OCI-LY7 (cell line): Measurements from ENCODE around the gene POU2AF3. TPM values are rescaled to one million over a fixed set of nuclear protein-coding genes. Genes with fewer than 3 reads are reported as not detected.
"Not testable (repeated sequence)": the region's sequence is repeated elsewhere in the genome, so short reads cannot be mapped to it uniquely, and the experiment has no call there.

Experiments used
- BruUV-seq: library from RNA; stranded (reverse); fragments of 400-500 nt; replicated peaks from 2 replicates; lab custom pipeline; 2021; lab: Mats Ljungman, UMichigan
- CTCF ChIA-PET: fragments of 300-600 bp; sonication (Branson Sonifier 250); formaldehyde crosslinking; loops from one replicate; lab custom pipeline; 2022; ENCODE audit warnings: antibody characterized with exemption; ENCODE audit not compliant: unreplicated experiment; lab: Charles Lee
- POLR2A ChIA-PET: fragments of 300-600 bp; sonication (Branson Sonifier 250); formaldehyde crosslinking; loops from one replicate; lab custom pipeline; 2022; ENCODE audit warnings: antibody characterized with exemption; lab: Charles Lee
- DNase-seq: peaks from one replicate; pipeline ENCODE4 v3.0.0-alpha.2; 2015; ENCODE audit warnings: low spot score
- H2AFZ ChIP-seq: fragments of 200-600 bp; sonication (generic), shearing (Covaris generic); 2 replicates; pipeline ENCODE4 v1.6.1; 2014; ENCODE audit warnings: mild to moderate bottlenecking, antibody characterized with exemption, low read length, moderate library complexity
- H3K27ac ChIP-seq: fragments of 200-600 bp; sonication (generic); 2 replicates; pipeline ENCODE4 v1.5.1; 2014; ENCODE audit warnings: mixed run types, low read depth, mild to moderate bottlenecking, moderate library complexity, low read length, inconsistent platforms; ENCODE audit not compliant: poor library complexity, severe bottlenecking
- H3K36me3 ChIP-seq: fragments of 200-600 bp; sonication (generic); 2 replicates; pipeline ENCODE4 v1.6.1; 2014; ENCODE audit warnings: mild to moderate bottlenecking, antibody characterized with exemption, low read length, moderate library complexity, mixed read lengths; ENCODE audit not compliant: insufficient read depth
- H3K4me1 ChIP-seq: fragments of 200-600 bp; sonication (generic); 2 replicates; pipeline ENCODE4 v1.5.1; 2014; ENCODE audit warnings: mild to moderate bottlenecking, low read length; ENCODE audit not compliant: insufficient read depth, poor library complexity, severe bottlenecking
- H3K4me2 ChIP-seq: fragments of 200-600 bp; sonication (generic); 2 replicates; pipeline ENCODE4 v1.6.1; 2014; ENCODE audit warnings: mild to moderate bottlenecking, low read length
- H3K4me3 ChIP-seq: fragments of 200-600 bp; sonication (generic); 2 replicates; pipeline ENCODE4 v1.5.1; 2014; ENCODE audit warnings: mild to moderate bottlenecking, low read depth, low read length; ENCODE audit not compliant: poor library complexity, severe bottlenecking
- H3K79me2 ChIP-seq: fragments of 200-600 bp; sonication (generic); 2 replicates; pipeline ENCODE4 v1.6.1; 2016; ENCODE audit warnings: low read depth, mild to moderate bottlenecking, low read length, moderate library complexity, mixed read lengths; ENCODE audit not compliant: insufficient read depth
- H3K9me2 ChIP-seq: fragments of 200-600 bp; sonication (generic); 2 replicates; pipeline ENCODE4 v1.6.1; 2016; ENCODE audit warnings: mild to moderate bottlenecking, low read length, mixed read lengths; ENCODE audit not compliant: insufficient read depth
- H3K9me3 ChIP-seq: fragments of 200-600 bp; sonication (generic); 2 replicates; pipeline ENCODE4 v1.6.1; 2014; ENCODE audit warnings: mild to moderate bottlenecking, mixed run types, low read length, mixed read lengths
- H4K20me1 ChIP-seq: fragments of 200-600 bp; sonication (generic); 2 replicates; pipeline ENCODE4 v1.6.1; 2014; ENCODE audit warnings: mild to moderate bottlenecking, antibody characterized with exemption, low read length, moderate library complexity, mixed read lengths; ENCODE audit not compliant: insufficient read depth
- EZH2phosphoT487 ChIP-seq: fragments of 200-600 bp; sonication (generic); IDR thresholded peaks from 2 replicates; pipeline ENCODE4 v1.6.1; 2018; ENCODE audit warnings: low read depth, borderline replicate concordance, mild to moderate bottlenecking, mixed run types, antibody characterized with exemption, low read length, moderate library complexity, mixed read lengths
- intact Hi-C: fragments of 100-400 bp; cut with micrococcal nuclease; formaldehyde crosslinking; loops from one replicate; pipeline ENCODE4 v1.10.0; 2022; ENCODE audit not compliant: unreplicated experiment
- total RNA-seq, 2 experiments: library from RNA; depleted of rRNA in 1 of 2; stranded (reverse); fragments of >200 nt in 1 of 2; shearing (Covaris generic) in 1 of 2; gene quantifications; 2 replicates each; pipeline ENCODE4 v1.2.3, GENCODE V29; 2014 to 2022
- TF ChIP-seq, protein P1 (sequence below): fragments of 200-600 bp; sonication (generic); conservative IDR thresholded peaks from 2 replicates; pipeline ENCODE4 v1.5.1; 2014; ENCODE audit warnings: mild to moderate bottlenecking, antibody characterized with exemption, low read length, moderate library complexity, mixed read lengths

POU2AF3 gene
- total RNA-seq, 2 experiments from 2014 or later, result not detected

DNA sequence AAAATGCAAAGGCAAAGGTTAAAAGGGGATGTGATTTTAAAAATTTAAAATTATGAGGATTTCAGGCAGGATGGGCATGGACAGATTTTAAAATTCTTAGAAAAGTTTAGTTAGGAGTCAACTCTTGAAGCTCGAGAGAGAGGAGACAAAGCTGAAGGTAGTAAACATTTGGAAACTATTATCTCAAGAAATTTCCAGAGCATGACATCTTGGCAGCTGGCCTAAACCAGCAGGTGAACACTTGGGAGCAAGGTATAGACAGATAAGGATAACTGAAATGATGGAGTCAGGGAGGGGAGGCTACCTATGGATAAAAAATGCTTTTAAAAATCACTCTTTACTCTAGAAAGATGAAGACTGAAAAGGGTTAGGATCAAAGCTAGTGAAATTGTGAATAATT is 13.7 kb downstream of the POU2AF3 start:
- Histone ChIP-seq H3K9me3 (no peaks in the 10 kb centered on the region), H3K36me3 (no peaks in the 10 kb centered on the region), H3K27ac (no peak overlapping the region), H3K79me2 (no peaks in the 10 kb centered on the region), H3K4me2 (no peak overlapping the region), H3K9me2 (no peaks in the 10 kb centered on the region), H2AFZ (no peak overlapping the region), H3K4me1 (no peaks in the 10 kb centered on the region), H3K4me3 (no peak overlapping the region), H4K20me1 (no peaks in the 10 kb centered on the region)
- ChIA-PET CTCF (no interaction called here), POLR2A (interaction anchor here (1.4 kb wide), 1 partner anchor 38 kb away, joined by 4 read pairs; no protein-coding TSS in a partner anchor)
- no TSS peak for BruUV-seq
- TF ChIP-seq, protein P1, sequence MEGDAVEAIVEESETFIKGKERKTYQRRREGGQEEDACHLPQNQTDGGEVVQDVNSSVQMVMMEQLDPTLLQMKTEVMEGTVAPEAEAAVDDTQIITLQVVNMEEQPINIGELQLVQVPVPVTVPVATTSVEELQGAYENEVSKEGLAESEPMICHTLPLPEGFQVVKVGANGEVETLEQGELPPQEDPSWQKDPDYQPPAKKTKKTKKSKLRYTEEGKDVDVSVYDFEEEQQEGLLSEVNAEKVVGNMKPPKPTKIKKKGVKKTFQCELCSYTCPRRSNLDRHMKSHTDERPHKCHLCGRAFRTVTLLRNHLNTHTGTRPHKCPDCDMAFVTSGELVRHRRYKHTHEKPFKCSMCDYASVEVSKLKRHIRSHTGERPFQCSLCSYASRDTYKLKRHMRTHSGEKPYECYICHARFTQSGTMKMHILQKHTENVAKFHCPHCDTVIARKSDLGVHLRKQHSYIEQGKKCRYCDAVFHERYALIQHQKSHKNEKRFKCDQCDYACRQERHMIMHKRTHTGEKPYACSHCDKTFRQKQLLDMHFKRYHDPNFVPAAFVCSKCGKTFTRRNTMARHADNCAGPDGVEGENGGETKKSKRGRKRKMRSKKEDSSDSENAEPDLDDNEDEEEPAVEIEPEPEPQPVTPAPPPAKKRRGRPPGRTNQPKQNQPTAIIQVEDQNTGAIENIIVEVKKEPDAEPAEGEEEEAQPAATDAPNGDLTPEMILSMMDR, result no peak
- no peak for TF ChIP-seq EZH2phosphoT487
- intact Hi-C loops, result no loop called here
- no peak for DNase-seq

DNA sequence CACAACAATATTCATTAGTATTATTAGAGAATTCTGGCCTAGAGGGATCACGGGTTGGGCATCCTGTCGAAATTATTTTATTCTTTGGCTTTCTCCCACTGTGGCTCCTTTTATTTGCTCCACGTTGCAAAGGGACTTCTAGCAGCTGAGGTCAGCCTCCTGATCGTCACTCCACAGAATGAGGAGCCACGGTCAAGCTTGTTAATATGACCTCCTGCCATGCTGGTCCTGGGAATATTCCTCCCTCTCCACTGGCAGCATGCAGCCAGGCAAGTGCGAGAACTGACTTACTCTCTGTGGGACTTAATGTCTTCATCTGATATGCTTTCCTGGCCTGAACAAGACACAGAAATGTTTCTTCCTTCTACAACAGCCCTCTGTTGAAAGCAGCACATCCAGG is 20.9 kb downstream of the POU2AF3 start:
- no peak for DNase-seq
- CTCF ChIA-PET, result no interaction called here
- Histone ChIP-seq H2AFZ (no peak overlapping the region), H3K9me2 (no peaks in the 10 kb centered on the region), H3K79me2 (no peaks in the 10 kb centered on the region), H3K36me3 (no peaks in the 10 kb centered on the region), H3K4me3 (no peak overlapping the region), H4K20me1 (no peaks in the 10 kb centered on the region), H3K9me3 (no peaks in the 10 kb centered on the region), H3K4me1 (no peaks in the 10 kb centered on the region), H3K27ac (no peak overlapping the region), H3K4me2 (no peak overlapping the region)
- TF ChIP-seq, protein P1, result no peak
- TF ChIP-seq EZH2phosphoT487, result no peak
- POLR2A ChIA-PET, result interaction anchor here (0.7 kb wide), 1 partner anchor 9 kb away, joined by 3 read pairs; no protein-coding TSS in a partner anchor
- BruUV-seq, result no TSS peak
- intact Hi-C loops, result no loop called here

DNA sequence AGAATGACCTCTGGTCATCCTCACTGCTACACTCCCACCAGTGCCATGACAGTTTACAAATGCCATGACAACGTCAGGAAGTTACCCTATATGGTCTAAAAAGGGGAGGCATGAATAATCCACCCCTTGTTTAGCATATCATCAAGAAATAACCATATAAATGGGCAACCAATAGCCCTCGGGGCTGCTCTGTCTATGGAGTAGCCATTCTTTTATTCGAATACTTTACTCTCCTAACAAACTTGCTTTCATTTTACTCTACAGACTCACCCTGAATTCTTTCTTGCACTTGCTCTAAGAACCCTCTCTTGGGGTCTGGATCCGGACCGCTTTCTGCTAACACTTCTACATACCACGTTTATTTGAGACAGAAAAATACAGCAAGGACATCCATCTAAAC is 21.9 kb downstream of the POU2AF3 start:
- POLR2A ChIA-PET, CTCF ChIA-PET, intact Hi-C loops: not testable (repeated sequence)

More for the DNA sequence above, 21.9 kb downstream of the POU2AF3 start:
- H3K9me3 ChIP-seq, H3K4me2 ChIP-seq, H3K4me1 ChIP-seq, BruUV-seq, DNase-seq, H3K79me2 ChIP-seq, H3K9me2 ChIP-seq, H2AFZ ChIP-seq, H4K20me1 ChIP-seq, H3K27ac ChIP-seq, H3K36me3 ChIP-seq, H3K4me3 ChIP-seq: not testable (repeated sequence)
